NCI-H2081 treated with DMSO at 0.1 percent for 48 hours (cell line): ENCODE measurements around the gene SUN5.

Experiments used
- DNase-seq: peaks from one replicate; lab custom pipeline; 2025; lab: John Stamatoyannopoulos, UW

The SUN5 gene

DNA sequence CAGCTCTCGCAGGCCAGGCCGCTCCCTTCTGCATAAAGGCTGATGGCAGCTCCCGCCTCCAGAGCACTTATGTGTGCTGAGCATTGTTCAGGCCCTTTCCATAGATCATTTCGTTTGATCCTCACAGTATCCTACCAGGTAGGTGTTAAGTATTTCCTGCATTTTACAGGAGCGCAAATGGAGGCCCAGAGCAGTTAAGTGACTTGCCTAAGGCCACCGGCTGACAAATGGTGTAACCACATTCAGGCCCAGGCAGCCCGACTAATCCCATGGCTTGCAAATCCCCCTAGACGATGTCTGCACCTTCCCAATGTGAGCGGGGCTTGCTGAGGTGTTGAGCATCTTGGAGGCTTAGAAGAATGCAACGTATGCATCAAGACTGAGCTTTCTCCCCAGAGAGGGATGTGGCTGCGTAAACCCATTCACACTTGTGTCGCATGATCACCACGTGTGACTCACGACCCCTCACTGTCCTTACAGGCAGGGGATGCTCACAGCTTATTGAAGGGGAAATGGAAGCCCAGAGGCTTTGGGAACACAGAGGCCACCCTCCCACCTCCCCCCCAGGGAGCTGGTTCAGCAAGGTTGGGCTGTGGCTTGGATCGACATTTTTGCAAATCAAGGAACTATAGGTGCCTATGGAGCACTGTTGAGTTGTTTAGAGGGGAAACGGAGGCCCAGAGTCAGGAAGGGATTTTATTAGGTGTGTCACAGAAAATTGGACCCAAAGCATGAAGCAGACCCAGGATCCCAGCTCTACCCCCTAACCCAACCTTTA is 10.3 kb upstream of the SUN5 start:
- DNase-seq: no peak

DNA sequence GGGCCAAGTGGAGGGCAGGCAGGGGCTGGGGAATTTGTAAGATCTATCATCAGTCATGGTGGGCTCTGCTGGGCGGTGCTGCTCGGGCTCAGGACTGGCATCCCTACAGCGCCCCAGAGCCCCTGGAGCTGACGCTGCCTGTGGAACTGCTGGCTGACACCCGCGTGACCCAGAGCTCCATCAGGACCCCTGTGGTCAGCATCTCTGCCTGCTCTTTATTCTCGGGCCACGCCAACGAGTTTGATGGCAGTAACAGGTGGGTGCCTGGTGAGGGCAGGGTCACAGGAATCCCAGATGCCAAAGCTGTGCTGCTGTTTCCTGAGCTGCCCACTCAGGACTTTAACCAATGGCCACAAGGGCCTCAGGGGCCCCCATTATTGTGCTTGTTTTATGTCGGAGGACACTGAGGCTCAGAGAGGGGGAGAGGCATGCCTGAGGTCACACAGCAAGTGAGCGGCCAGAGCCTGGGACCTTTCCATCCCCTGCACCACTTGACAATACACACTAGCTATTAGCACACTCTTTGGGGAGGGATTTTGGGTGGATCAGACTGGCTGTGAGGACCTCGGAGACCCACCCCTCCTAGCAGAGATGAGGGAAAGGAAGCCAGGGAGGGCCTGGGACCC is 9.6 kb upstream of the SUN5 start:
- DNase-seq: no peak

- DNase-seq: no peak
Observed at GRCh38 chr20:33012327-33013189, 8.3 kb upstream of the SUN5 start.

DNA sequence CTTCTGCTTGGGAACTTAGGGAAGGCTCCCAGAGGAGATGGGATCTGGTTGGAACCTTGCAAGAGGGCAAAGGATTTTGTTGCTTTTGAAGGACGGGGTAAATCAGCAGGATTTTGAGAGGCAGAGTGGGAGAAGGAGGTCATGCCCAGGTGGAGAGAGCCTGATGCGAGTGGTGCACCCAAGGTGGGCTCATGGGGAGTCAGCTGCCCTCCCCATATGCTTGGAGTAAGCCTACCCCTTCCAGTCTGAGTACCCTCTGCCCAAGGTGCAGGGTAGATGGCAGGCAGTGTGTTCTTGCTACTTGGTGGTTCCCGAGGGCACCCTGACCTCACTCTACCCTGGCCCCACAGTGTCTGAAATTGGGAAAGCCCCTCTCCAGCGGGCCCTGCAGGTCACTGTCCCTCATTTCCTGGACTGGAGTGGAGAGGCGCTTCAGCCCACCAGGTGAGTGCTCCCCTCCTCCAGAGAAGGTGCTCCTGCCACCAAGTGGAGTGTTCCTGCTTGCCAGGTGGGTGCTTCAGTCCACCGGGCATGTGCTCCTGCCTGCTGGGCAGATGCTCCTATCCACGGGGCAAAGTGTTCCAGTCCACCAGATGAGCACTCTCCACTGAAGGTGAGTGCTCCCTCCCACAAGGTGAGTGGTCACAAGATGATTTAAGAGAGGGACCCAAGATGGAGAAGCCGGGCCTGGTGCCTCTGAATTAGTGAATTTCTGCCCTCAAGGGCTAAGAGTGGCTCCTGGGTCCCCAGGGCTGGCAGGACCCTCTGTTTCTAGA is 6.6 kb upstream of the SUN5 start:
- no peak for DNase-seq

DNA sequence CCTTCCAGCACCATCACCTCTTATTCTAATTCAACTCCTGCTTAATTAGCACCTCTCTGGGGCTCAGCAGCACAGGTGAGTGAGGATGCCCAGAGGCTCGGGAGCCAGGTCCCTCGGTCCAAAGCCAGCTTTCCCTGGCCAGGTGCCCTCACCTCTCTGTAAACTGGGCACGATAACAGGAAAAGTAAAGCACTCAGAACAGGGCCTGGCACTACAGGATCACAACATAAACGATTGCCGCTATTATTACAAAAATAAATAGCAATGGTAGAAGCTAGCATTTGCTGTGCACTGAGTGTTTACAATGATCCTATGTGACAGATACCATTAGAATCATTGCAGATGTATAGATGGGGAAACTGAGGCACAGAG is 5.9 kb upstream of the SUN5 start:
- DNase-seq: no peak

DNA sequence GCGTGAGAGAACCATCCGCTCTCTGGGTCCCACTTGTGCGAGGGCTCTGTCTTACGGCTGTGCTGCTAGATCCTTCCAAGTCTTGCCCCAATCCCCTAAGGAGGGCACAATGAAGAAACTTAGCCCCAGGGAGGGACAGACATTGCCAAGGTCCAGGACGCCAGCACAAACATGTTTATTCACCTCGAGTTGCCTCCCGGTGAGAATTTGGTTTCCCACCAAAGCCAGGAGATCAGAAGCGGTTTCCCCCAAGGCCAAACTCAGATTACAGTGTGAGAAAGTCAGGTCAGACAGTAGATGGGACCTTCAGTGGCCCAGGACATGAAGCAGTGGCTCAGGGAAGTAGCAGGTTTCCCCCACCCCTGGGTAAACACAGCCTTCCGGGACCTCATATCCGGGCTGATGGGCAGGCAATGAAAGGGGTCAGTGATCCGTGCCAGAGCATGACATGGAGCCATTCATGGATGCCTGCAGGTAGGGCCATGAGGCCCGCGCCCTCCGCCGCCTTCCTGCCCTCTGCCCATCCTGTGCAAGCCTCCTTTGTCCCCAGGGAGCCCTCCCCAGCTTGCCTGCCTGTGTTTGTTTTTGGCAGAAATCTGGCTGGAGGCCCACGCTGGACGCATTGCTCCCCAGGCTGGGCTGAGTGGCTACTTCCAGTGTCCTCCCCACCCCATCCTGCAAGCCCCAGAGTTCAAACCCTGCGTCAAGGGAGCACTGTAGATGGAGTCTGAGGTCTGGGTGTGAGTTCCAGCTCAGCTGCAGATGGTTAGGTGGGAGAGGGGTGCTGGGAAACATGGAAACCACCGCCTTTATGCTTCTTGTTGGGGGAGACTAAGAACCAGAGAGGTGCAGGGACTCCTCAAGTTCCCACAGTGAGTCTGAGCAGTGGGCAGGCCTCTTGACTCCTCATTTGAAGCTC is 5.2 kb upstream of the SUN5 start:
- DNase-seq: no peak

DNA sequence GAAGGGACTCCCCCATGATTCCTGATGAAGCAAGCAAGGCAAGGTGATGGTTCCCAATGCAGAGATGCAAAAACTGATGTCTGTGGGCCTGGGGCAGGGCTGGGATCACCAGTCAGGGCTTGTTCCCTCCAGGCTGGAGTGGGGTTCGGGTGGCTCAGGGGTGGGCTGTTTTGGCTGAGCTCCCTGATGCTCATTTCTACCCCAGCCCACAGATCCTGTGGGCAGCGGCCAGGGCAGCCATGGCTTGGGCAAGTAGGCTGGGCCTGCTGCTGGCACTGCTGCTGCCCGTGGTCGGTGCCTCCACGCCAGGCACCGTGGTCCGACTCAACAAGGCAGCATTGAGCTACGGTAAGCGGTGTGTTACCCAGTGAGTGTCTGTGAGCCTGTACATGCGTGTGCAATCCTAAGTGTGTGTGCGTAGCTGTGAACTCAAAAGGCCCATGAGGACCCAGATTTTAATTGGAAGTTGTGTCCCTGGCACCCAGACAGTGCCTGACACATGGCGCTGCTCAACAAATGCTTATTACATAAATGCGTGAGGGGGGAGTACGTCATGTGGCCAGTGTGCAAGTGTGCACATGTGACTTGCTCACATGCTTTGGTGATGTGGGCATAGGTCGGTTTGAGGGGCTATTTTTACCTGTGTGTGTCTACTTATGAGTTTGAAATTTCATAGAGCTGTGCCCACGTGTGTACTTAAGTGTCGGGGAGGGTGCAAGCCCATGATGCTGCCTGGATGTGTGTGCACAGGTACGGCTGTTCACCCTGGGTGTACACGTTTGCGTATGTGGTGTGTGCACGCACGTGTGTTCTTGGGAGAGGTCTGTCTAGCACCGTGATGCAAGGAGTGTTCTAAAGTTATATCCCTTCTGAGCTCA is 4.3 kb upstream of the SUN5 start:
- no peak for DNase-seq

GRCh38 chr20:33007376-33008335 is 3.4 kb upstream of the SUN5 start, which contains the start of gene BPIFB2:
Gene BPIFB2 (plus strand): TSS chr20:33007704. CDS start chr20:33008575, 871 bp downstream.
- no peak for DNase-seq

GRCh38 chr20:33006776-33007375 is 2.6 kb upstream of the SUN5 start:
- DNase-seq: no peak

- no peak for DNase-seq
Observed at GRCh38 chr20:33005908-33006775, 1.9 kb upstream of the SUN5 start.

- DNase-seq: no peak
Observed at GRCh38 chr20:33005132-33005566, 916 bp upstream of the SUN5 start.

DNA sequence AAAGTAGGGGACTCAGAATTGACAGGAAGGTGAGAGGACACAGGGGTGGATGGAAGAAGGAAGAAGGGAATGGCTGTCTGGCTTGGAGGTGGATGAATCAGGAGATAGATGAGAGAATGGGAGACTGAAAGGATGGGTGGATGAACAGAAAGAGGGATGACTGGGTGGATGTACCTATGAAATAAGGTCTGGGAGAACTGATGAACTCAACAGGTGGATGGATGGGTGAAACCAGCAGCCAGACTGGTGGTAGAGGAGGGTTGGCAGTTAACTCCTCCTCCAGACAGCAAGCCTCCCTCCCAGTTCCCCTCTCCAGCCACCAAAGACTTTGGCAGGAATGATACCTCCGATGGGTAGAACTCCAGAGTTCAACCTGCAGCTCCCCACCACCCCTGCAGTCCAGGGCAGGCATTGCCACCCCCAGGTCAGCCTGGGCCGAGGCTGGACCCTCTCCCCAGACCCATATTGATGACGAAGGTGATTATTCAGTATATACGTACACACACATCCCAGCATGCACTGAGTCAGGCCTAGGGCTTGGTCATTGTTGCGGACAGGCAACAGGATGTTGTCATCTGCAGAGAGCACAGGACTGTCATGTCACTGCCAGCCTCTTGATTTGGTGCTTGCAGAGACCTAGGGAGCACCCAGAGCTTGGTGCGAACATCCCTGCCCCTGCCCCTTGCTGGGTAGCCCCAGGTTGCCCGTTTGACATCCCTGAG is 2.0 kb downstream of the SUN5 start:
- no peak for DNase-seq

- DNase-seq: no peak
Observed at GRCh38 chr20:33000802-33001466, 3.3 kb downstream of the SUN5 start.

GRCh38 chr20:32999603-33000250 is 4.5 kb downstream of the SUN5 start:
- DNase-seq: no peak

DNA sequence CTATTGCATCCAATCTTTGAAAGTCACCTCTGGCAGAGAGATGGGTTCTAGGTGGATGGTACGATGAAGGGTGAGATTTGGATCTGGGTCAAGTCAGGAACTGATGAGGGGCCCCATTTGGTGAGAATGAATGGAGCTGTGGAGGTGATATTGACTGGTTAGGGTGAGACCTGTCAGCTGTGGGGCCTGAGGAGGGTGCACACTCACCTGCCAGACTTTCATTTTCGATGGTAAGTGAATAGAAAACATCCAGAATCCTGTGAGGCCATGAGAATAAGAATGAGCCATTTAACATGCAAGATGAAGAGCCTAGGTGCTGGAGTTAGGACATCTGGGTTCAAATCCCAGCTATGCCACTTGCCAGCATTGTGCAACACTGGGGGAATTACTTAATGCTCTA is 6.8 kb downstream of the SUN5 start:
- no peak for DNase-seq

DNA sequence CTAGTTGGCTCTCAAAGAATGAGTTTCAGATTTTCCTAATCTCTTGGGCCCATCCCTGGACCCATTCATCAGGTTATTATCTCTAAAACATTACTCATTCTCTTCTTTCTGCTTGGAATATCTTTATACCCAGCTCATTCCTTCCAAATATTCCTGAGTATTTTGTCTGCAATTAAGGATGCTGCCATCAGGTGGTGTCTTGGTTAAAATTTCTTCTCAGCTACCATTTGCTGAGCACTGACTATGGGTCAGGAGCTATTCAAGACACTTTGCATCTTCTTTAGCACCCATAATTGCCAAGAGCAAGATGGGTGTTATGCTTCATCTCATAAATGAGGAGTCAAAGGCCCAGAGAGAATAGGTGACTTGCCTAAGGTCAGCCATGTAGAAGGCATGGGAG is 8.4 kb downstream of the SUN5 start:
- DNase-seq: no peak
